Stimulated activated CD4-positive, alpha-beta T cell treated with anti-CD3 and anti-CD28 coated beads, Interleukin-2, amount 100 ng/mL, for 4 hours (primary cell): Measurements from ENCODE around the gene KMT5C.

Experiments used
- DNase-seq: peaks from one replicate; pipeline ENCODE4 v3.0.0-alpha.2; 2020; ENCODE audit warnings: low read depth

KMT5C gene

DNA sequence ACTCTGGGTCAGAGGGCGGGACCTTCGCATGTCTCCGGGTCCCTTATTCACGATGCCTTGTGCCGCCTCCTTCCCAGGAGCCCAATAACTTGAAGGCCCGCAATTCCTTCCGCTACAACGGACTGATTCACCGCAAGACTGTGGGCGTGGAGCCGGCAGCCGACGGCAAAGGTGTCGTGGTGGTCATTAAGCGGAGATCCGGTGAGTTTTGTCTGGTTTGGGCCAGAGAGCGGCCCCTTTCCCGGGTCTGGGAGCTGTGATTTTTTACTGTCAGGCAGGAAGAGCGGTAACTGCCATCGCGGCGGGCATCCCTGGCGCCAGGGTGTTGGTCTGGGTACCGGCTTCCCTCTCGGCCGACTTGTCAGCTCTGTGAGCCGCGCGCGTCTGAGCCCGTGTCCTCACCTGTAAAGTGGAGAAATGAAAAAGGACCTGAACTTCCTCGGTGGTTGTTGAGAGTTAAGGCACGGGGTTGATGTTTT, 46.9 kb downstream of the KMT5C start:
- no peak for DNase-seq

DNA sequence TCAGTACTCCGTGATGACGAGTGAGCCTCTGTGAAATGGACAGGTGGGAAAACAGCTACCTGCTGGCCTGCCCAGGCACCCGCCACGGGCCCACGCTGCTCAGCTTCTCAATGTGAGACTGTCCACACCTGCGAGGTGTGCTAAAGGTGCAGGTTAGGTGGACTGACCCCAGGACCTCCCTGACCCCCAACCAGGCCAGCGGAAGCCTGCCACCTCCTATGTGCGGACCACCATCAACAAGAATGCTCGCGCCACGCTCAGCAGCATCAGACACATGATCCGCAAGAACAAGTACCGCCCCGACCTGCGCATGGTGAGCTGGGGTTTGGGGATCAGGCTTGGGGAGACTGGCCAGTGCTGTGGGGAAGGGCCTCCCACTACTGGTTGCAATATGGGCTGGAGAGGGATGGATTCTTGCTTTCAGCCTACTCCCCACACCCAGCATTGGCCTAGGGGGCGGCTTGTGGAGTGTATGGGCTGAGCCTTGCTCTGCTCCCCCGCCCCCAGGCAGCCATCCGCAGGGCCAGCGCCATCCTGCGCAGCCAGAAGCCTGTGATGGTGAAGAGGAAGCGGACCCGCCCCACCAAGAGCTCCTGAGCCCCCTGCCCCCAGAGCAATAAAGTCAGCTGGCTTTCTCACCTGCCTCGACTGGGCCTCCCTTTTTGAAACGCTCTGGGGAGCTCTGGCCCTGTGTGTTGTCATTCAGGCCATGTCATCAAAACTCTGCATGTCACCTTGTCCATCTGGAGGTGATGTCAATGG, 48.2 kb downstream of the KMT5C start:
- no peak for DNase-seq

DNA sequence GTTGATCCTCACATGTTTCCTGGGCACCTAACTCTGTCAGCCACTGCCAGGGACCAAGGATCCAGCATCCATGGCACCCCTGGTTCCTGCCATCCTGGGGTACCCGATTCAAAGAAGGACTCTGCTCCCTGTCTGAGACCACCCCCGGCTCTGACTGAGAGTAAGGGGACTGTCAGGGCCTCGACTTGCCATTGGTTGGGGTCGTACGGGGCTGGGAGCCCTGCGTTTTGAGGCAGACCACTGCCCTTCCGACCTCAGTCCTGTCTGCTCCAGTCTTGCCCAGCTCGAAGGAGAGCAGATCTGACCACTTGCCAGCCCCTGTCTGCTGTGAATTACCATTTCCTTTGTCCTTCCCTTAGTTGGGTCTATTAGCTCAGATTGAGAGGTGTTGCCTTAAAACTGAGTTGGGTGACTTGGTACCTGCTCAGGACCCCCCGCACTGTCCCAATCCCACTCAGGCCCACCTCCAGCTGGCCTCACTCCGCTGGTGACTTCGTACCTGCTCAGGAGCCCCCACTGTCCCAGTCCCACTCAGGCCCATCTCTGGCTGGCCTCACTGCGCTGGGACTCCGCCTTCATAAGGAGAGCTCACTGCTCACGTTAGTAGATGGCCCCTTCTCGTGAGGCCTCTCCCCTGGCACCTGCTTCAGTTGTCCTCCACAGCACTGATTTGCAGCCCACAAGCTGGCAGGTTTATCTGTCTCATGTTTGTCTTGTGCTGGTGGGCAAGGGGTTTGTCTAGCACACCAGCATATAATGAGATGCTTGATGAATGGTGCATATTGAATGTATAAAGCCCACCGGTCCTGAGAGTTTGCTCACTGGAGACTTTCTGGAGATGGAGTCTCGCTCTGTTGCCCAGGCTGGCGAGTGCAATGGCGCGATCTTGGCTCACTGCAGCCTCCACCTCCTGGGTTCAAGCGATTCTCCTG, 50.0 kb downstream of the KMT5C start:
- no peak for DNase-seq

DNA sequence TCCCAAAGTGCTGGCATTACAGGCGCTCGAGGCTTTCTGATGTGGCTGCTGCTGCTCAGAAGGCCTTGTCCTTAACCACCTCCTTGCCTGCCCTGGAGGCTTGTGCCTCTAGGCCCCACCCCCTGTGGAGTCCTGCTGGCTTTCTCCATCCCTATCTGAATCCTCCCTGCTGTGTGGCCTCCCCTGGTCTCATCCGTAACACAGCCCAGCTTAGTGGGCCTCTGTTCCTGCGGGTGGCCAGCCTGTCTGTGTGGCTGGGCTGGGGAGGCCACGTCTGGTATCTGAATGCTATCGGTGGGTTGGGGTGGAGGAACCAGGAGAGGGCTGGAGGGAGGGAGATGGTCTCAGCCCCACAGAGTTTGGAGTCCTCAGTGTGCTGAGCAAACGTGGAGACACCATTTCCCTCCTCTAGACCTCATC, 50.8 kb downstream of the KMT5C start:
- no peak for DNase-seq

DNA sequence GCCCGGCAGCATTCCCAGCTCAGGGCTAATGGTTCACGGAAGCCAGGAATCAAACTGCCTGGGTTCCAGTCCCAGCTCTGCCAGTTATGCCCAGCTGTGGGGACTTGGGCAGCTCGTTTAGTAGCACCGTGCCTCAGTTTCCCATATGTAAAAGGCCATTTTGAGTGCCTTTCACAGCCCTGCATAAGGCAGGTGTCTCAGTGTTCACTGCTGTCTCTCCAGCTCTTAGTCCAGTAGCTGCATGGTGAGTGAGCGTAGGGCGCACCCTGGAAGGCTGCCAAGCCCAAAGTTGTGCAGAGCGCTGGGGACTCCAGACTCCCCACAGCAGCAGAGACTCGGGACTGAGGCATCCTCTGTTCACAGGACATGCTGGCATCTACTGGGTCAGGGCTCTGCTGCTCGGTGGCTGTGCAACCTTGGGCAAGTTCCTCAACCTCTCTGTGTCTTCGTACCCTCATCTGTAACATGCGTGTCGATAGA, 51.6 kb downstream of the KMT5C start:
- no peak for DNase-seq

DNA sequence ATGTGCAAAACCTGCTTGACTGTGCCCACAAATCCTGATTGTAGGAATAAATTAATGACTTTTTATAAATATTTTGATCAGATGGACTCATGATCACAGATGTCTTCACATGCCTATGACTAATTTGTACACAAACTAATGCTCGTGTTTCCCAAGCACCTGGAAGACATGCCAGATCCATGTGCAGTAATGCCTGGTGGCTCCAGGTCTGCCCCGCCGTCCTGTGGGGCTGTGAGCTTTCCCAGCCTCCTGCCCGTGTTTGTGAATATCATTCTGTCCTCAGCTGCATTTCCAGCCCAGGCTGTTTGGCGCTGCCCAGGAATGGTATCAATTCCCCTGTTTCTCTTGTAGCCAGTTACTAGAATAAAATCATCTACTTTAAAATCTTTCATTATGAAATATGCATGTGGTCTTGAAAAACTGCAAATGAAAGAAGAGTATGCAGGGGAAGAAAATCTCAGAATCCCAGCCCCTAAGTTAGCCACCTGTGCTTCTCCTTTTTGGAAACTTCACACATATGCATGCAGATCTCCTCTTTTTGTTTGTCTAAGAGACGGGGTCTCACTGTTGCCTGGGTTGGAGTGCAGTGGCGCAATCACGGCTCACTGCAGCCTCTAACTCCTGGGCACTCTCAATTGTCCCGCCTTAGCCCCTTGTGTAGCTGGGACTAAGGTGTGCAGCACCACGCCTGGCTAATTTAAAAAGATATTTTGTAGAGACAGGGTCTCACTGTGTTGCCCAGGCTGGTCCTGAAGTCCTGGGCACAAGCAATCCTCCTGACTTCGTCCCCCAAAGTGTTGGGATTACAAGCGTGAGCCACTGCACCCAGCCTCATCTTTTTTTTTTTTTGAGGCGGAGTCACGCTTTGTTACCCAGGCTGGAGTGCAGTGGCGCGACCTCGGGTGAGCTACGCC, 52.3 kb downstream of the KMT5C start:
- DNase-seq, result no peak

DNA sequence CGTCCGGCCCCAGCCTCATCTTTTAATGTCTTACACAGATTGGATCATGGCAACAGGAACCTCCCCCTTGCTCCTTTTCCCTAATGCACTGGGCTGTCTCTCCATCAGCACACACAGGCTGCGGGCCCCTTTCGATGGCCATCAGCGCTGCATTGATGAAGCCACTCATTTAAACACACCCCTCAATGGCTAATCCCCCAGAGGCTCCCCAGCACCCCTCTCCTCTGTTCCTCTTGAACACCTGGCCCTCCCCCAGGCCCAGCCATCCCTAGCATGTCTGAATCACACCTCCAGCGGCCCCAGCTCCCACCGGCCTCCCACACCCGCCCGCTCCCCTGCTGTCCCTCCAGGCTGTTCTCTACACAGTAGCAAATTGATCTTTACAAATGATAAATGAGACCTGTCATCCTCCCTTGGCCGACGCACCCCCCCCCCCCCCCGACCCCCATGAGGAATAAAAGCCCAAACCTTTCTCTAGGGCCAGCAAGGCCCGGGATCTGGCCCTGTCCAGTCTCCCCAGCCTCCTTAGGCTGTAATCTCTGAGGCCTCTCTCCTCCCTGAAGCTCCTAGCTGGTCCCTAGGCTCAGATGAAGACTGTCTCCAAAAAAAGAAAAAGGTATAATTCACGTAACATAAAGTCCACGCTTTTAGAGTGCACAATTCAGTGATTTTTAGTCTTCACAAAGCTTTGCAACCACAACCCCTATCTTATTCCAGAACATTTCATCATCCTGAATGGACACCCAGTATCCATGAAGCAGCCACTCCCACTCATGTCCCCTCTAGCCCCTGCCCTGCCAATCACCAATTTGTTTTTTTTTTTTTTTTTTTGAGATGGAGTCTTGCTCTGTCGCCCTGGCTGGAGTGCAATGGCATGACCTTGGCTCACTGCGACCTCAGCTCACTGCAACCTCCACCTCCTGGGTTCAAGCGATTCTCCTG, 53.4 kb downstream of the KMT5C start:
- no peak for DNase-seq
